GM18861 (cell line): Measurements from ENCODE around the gene CHGA.

Experiments used
- ATAC-seq: cut with Tn5 transposase; IDR thresholded peaks from one replicate; pipeline ENCODE4 v1.9.1; 2021; ENCODE audit not compliant: unreplicated experiment

The CHGA gene

DNA sequence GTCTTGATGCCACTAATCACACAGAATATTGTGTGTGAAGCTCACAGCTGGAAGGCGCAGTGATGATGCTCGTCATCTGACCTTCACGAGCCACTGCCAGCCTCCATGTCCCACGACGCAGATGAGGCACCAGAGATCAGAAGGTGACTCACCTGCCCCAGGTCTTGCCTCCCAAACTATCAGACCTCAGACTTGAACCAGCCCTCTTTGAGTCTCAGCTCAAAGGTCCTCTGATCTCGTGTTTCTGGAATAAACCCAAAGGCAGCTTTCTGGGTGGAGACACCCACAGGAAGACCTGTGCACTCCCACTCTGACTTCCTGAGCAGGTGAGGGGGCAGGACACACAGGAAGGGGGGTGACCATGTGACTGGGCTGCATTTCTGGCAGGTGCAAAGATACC is 19.6 kb upstream of the CHGA start:
- no peak for ATAC-seq

DNA sequence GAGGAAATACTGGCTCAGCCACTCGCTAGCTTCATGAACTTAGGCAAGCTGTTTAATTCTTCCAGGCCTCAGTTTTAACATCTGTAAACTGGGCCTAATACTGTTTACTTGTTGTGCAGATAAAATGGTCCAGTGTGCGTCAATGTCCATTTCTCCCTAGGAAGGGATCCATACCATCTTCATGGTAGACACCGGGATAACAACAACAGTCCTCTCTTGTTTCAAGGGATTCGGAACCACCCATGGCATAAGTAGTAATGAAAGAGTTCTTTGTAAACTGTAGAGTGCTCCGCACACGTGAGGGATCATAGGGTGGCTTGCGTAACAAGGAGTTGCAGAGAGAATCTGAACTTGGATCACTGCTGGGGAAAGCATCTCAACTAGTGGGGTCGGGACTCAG is 17.3 kb upstream of the CHGA start:
- no peak for ATAC-seq

DNA sequence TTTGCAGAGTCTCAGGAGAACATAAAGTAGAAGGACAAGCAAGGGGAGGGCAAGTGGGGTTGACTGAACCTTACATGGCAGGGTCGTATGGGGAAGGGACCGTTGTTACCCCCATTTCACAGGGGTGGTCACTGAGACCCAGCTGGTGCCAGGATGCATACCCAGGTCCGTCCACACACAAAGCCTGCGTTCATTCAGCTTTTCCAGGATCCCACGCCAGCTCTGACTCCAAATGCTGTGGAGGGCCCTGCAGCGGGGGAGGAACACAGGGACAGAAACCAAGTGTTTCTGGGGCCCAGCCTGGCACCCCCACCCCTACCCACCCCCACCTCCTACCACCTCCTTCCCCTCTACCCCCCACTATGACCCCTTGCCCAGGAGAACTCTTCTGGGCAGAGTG is 16.5 kb upstream of the CHGA start:
- ATAC-seq: no peak

DNA sequence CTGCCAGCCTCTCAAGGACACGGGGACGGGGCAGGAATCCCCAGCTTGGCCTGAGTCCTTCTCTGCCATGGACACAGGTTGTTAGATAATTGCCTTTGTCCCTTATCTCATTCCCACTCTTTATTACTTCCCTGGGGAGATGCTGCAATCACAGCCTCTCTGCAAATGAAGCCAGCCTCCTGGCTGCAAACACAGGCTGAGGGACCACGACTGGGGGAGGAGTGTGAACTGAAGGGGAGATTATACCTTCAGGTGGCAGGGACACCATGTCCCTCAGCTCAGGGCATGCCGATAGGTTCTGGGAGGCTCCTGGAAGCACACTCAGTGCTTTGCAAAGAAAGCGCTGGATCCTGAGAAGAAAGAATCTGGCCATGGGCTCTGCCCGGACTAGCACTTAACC is 16.1 kb upstream of the CHGA start:
- no peak for ATAC-seq

DNA sequence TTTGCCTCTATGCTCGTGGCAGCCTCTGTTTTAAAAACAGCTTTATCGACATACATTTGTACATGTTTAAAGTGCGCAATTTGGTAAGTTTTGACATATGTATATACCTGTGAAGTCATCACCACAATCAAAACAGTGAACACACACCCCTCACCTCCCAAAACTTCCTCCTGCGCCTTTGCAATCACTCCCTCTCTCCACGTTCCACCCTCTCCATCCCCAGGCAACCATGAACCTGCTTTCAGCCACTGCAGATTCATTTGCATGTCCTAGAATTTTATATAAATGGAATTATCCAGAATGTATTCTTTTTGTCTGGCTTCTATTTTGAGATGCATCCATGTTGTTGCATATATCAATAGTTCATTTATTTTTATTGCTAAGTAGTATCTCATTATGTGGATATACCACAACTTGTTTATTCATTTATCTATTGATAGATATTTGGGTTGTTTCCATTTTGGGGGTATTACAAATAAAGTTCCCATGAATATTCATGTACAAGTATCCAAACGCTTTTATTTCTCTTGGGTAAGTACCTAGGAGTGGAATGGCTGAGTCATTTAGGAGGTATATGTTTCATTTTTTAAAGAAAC is 15.5 kb upstream of the CHGA start:
- ATAC-seq: no peak

DNA sequence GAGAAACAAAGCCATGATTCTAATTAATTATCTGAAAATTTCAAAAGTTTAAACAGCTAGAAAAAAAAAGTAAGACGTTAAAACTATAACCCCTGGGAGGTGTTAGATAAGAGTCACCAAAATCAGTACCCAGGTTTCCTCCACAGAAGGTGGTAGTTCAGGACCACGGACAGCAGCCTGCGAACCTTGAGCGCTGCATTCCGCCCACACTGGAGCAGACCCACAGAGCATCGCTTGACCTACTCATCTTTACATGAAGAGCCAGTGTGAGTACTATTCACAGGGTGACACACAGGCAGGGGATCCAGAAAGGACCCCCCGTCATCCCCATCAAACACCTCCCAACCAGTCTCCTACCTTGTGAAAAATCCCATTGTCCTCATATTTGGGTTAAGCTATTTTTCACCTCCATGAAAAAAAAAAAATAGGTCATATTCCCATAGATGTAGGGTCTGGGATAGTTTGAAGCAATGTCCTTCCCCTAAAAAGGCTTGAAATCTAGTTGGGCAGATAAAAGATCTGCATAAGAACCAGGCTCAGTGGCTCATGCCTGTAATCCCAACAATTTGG is 8.8 kb upstream of the CHGA start:
- no peak for ATAC-seq

DNA sequence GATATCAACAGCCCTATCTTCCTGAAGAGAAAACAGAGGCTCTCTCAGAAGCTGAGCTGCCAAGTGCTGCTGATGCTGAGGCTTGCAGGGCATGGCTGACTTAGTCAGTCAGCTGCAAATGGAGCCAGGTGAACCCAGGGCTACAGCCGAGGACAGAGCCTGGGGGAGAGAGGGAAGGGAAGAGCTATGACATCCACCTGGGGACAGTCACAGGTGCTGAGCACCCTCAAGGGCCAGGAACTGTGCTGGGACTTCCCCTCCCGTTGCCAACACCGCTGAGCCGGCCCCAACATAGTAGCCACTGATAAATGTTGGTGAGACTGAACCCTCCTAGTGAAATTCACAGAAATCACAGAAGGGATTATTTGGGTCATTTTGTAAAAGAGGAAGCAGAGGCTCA is 6.7 kb upstream of the CHGA start:
- no peak for ATAC-seq

DNA sequence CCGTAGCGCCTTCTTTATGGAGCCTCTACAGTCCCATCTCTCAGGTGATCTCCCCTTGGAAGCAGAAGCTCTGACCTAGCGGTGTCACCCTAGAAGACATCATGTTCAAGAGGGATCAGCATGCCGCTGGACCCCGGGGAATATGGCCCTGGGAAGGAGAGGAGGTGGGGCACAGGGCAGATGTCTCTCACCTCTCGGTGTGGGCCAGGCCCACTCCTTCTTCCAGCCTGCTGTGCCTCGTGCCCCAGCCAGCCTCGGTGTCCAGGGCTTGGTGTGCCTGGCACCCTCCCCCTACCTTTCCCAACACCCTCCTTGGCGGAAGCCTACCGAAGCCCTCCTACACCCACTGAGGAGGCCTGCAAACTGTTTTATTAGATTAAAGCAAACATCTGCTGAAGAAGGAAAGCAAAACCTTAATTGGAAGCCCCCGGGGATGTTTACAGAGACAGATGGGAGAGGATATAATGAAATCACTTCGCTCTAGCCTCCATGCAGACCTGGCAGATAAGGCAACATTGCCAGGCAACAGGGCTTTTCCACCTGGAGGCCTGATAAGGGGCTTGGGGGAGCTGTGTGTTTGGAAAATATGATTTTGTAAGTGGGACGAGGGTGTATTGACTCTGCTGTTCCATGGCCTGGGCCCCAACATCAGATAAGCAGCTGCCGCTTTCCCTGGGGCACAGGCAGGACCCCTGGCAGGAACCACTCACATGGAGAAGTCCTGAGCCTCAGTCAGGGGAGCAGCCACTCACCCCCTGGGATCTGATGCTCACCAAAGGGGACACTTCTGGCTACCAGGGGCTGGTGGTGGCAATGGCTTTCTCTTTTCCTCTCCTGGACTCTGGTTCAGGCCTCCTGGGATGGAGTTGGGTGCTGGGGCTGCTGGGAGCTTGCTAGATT is 5.7 kb upstream of the CHGA start:
- no peak for ATAC-seq

DNA sequence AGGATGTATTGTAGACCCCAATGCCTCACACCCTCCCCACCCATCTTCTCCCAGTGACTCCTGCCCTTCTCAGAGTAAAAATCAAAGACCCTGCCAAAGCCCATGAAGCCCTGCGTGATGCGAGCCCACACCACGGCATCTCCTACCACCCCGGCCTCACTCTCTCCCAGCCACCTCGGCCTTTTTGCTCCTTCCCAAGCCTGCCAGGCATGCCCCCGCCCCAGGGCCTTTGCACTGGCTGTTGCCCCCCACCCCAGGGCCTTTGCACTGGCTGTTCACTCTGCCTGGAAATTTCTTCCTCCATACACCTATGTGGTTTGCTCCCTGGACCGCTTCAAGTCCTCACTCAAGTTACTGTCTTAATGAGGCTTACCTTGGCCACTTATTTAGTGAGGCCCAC is 5.0 kb upstream of the CHGA start:
- no peak for ATAC-seq

DNA sequence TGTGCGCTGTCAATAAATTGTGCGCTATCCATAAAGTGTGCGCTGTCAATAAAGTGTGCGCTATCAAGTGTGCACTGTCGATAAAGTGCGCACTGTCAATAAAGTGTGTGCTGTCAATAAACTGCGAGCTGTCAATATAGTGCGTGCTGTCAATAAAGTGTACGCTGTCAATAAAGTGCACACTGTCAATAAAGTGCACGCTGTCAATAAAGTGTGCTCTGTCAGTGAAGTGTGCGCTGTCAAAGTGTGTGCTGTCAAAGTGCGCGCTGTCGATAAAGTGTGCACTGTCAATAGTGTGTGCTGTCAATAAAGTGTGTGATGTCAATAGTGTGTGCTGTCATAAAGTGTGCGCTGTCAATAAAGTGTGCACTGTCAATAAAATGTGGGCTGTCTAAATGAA is 2.9 kb upstream of the CHGA start:
- ATAC-seq: no peak

DNA sequence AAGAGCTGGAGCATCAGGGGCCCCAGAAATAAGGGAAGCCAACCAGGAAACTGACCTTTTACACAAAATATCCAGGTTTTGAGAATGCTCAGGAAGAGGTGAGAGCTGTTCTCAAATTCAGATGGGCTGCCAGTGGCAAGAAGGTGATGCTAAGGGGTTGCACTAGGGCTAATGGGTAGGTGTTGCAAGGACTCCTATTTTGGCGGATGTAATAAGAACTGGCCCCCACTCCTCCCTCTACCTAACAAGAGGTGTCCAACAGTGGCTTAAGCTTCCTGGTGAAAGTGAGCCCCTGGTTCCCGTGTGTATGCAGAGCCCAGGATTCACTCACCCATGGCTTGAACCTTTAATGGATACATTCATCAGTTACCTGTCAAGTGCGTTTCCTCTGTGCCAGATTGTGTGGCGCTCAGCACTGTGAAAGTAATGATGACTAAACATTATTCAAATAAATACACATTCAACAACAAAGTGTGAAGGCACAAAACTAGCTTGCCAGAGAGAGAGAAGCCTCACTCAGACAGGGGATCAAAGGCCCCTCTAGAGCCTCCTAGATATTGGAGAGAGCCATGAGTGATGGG is 705 bp upstream of the CHGA start:
- no peak for ATAC-seq

DNA sequence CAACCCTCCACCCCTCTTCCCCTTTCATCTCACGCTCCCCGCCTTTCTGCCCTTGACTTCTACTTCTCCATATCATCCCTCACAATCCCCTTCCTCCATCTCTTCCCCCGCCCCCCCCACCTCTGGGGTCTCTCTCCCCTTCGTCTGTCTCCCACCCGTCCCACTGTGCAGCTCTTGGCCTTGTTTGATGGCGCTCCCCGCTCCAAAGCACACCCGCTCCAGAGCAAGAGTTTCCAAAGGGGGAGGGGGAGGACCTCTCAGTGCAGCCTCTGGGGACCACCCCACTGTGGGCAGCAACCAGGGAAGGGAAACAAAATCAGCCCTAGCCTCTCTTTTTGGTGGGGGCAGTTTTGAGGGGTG is 774 bp downstream of the CHGA start:
- ATAC-seq: no peak

DNA sequence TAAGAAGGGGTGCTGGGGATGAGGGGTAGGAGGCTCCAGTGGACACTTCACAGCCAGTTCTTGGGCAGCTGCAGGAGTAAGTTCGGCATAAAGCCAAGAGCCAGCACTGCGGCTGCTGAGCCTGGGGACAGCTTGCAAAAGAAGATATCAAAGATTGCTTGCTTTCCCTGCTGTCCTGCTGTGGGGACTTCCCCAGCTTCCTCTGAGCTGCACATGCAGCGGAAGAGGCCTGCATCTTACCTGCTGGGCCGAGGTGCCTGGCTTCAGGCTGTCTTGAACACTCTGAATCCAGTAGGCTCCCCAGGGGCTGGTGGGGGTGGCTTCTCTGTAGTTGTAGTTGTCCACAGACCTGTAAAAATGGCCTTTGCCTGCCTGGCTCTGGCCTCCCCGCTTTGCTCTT is 1.3 kb downstream of the CHGA start:
- no peak for ATAC-seq

DNA sequence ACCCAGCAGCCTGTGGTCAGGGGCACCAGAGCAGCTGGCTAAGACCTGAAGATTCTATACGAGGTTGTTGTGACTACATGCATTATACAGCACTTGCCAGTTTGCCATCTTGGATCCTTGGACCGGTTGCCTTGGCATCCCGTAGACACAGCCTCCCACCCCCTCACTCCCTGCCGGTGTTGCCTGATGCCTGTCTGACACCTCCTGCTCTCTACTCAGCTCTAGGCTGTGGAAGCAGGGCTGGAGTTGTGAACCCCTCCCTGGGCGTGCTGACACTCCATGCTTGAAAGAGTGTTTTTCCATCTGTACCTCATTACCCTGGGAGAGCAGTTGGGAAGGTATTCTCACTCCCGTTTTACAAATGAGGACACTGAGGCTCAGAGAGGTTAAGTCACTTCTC is 2.5 kb downstream of the CHGA start:
- ATAC-seq: no peak

DNA sequence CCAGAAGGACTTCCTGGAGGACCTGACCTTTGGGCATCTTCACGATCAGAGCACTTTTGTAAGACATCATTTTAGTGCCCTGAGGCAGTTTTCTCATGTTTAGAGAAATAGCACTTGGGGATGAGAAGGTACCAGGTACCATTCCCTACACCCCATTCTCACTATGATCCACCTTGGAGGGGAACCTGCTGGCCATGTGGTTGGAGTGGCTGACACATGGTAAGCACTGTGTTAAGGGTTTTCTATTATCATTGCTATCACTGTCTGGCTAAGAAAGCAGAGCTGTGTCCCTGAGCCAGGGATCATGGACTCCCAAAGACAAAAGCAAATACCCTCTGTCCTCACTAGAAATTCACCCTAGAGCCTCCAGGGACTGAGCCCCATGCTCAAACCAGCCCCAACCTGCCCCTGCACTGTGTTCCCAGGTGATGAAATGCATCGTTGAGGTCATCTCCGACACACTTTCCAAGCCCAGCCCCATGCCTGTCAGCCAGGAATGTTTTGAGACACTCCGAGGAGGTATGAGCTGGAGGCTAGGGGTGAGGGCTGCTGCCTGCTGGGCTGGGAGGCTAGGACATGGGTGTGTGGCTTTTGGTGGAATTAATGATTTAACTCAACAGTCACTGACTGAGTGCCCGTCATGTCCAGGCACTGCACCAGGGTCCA is 3.4 kb downstream of the CHGA start:
- ATAC-seq: no peak

DNA sequence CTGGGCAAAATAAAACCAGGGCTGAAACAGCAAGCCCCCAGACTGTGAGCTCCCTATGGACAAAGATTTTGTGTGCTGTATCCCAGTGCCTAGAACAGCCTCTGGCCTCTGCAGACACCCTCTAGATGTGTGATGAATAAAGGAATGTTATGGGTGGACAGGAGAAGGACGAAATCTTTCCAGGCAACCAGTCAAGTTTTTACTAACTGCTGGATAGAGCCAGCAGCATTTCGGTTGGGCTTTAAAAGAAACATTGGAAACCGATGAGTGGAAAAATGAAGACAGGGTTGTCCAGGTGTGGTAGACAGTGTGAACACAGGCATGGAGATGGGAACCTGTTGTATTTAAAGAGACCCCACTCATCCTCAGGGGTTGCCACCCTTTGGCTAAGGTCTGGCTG is 4.0 kb downstream of the CHGA start:
- ATAC-seq: no peak

DNA sequence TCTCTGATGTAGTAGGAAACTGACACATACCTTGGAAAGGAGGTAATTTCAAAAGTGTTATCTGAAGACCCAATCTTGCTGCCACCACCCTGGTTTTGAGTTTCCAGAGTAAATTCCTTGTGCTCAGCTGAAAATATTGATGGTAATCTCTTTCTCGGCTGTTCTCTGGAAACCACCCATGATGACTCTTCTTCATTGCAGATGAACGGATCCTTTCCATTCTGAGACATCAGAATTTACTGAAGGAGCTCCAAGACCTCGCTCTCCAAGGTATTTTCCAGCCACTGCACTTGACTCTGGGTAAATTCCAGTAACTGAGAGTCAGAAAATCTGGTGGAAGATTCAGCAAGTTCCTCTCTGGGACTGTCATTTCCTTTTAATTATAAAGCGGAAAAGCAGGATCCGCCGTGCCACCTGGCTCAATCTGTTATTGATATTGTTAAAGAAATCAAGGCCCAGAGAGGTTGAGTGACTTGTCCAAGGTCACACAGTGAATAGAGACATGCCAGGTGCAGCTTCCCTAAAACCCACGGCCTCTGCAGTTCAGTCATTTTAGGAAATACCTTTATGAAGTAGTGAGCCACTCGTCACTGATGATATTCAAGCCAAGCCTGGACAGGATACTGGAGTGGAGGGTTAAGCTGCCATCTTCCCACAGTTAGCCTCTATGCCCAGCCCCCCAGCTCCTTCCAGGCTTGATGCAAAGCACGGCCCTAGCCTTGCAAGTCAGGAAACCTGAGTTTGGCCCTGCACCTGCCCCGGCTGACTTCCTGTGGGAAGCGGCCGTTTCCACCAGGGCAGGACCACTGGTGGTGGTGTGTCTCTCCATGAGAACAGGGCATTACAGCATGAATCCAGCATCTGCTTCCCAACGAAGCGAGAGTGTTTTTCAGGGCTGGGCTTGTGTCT is 4.7 kb downstream of the CHGA start:
- ATAC-seq: no peak

DNA sequence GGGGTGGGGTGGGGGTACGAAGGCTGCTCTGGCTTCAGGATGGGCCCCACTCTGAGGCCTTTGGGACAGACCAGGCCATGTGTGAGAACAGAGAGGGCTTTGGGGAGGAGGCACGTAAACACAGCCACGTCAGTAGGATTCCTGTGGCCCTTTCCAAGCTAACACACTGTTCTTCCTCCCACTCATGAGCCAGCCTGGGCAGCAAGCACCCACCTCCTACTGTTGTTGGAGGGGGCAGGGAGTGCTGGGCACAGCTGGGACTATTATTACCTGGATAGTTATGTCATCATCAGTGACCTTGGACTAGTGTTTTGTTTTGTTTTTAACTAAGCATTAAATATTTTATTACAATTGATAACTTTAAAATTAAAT is 5.3 kb downstream of the CHGA start:
- no peak for ATAC-seq

DNA sequence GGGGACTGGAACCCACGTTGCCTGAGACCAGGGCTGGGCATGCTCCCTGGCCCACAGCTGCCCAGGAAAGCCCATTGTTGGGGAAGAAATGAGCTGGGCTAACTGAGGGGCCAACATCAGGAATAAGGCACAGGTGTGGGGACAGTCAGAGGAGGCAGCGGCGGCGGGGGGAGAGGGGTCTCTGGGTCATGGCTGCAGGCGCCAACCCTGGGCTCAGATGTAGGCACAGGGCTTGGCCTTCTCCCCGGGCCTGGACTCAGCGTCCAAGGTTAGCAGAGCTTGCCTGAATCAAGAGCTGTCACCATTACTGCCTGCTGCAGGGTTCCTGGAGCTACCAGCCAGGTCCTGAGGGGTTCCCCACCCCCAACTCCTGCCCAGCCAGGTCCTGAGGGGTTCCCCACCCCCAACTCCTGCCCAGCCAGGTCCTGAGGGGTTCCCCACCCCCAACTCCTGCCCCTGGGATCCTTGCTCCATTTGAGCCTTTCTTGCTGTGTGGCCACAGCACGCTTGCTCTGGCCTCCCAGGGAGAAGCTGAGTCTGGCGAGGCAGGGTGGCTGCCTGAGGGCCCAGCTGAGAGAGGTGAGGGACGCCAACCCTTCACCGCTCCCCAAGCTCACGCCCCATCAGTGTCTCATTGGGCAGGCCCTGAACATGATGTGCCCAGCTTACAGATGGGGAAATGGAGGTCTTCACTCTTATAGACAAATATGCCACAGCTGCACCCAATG is 6.2 kb downstream of the CHGA start:
- no peak for ATAC-seq
